Right atrium auricular region (tissue), 2 donors: ENCODE data around the gene CEBPE. TPM values are rescaled to one million over a fixed set of nuclear protein-coding genes. Genes with fewer than 3 reads are reported as not detected.

Experiments
- DNase-seq: peaks from one replicate; pipeline ENCODE4 v3.0.0-alpha.2; 2019; ENCODE audit warnings: low spot score
- H3K27ac ChIP-seq, 2 donors: fragments of 200-600 bp; sonication (generic); 1 replicate in 1 of 2; 2 replicates in 1 of 2; pipeline ENCODE4 v1.5.1; 2016 to 2019
- H3K27me3 ChIP-seq, 2 donors: fragments of 200-600 bp; sonication (generic); one replicate each; pipeline versions ENCODE4 v1.5.1 to v1.6.0; 2017 to 2019
- H3K36me3 ChIP-seq: fragments of 200-600 bp; sonication (generic); one replicate; pipeline ENCODE4 v1.5.1; 2016
- H3K4me1 ChIP-seq, 2 donors: fragments of 200-600 bp; sonication (generic); one replicate each; pipeline versions ENCODE4 v1.5.1 to v1.6.0; 2017 to 2019
- H3K4me3 ChIP-seq, 2 donors: fragments of 200-600 bp; sonication (generic); 1 replicate in 1 of 2; 2 replicates in 1 of 2; pipeline ENCODE4 v1.5.1; 2017 to 2019; ENCODE audit warnings: mild to moderate bottlenecking in 1 of 2, moderate library complexity in 1 of 2
- H3K9me3 ChIP-seq, 2 donors: fragments of 200-600 bp; sonication (generic); one replicate each; pipeline ENCODE4 v1.5.1; 2019
- CTCF ChIP-seq, 2 donors: fragments of 200-600 bp; sonication (generic); IDR thresholded peaks; one replicate each; pipeline ENCODE4 v1.5.1; 2019; ENCODE audit warnings: antibody characterized with exemption in 2 of 2
- total RNA-seq, 2 donors: library from RNA; depleted of rRNA; stranded (reverse); fragments of >200 nt; gene quantifications; one replicate each; pipeline ENCODE4 v1.1.0, GENCODE V29; 2016

The CEBPE gene
- total RNA-seq, 2 donors from 2014 or later = not detected

GRCh38 chr14:23154964-23155587 lies 36.0 kb upstream of the CEBPE start:
- DNase-seq = peak; percentile 91
- Histone ChIP-seq H3K27me3 (no peaks in the 10 kb centered on the region), H3K4me1 (peaks cover 0 to 46% of the 10 kb centered on the region in 2 donors), H3K27ac (peak overlapping the region; percentile 92 to 98), H3K4me3 (peak overlapping the region in 1 of 2 donors; percentile 13), H3K36me3 (peaks cover 2% of the 10 kb centered on the region), H3K9me3 (no peaks in the 10 kb centered on the region)
- no peak for TF ChIP-seq CTCF (IDR thresholded peaks at IDR 0.05)

GRCh38 chr14:23153851-23154796 lies 35.1 kb upstream of the CEBPE start:
- H3K4me3 ChIP-seq = peak overlapping the region; percentile 24 to 36
- H3K36me3 ChIP-seq = peaks cover 3% of the 10 kb centered on the region
- peak overlapping the region; percentile 92 to 98 for H3K27ac ChIP-seq
- H3K9me3 ChIP-seq = no peaks in the 10 kb centered on the region
- no peak for TF ChIP-seq CTCF (IDR thresholded peaks at IDR 0.05)
- DNase-seq = peak; percentile 96
- no peaks in the 10 kb centered on the region for H3K27me3 ChIP-seq
- peaks cover 0 to 40% of the 10 kb centered on the region in 2 donors for H3K4me1 ChIP-seq

- Histone ChIP-seq H3K36me3 (peaks cover 3% of the 10 kb centered on the region), H3K27me3 (no peaks in the 10 kb centered on the region), H3K4me3 (no peak overlapping the region), H3K4me1 (peaks cover 0 to 52% of the 10 kb centered on the region in 2 donors), H3K9me3 (no peaks in the 10 kb centered on the region), H3K27ac (no peak overlapping the region)
- DNase-seq = no peak
- TF ChIP-seq CTCF (IDR thresholded peaks at IDR 0.05) = no peak
Observed at GRCh38 chr14:23151342-23151741, 32.3 kb upstream of the CEBPE start.

GRCh38 chr14:23149745-23150144 lies 30.7 kb upstream of the CEBPE start:
- no peak for TF ChIP-seq CTCF (IDR thresholded peaks at IDR 0.05)
- H3K4me3 ChIP-seq = no peak overlapping the region
- peaks cover 0 to 51% of the 10 kb centered on the region in 2 donors for H3K4me1 ChIP-seq
- H3K27me3 ChIP-seq = no peaks in the 10 kb centered on the region
- H3K36me3 ChIP-seq = peaks cover 3% of the 10 kb centered on the region
- no peaks in the 10 kb centered on the region for H3K9me3 ChIP-seq
- no peak for DNase-seq
- no peak overlapping the region for H3K27ac ChIP-seq

GRCh38 chr14:23148591-23149249 lies 29.7 kb upstream of the CEBPE start:
- H3K27me3 ChIP-seq = no peaks in the 10 kb centered on the region
- H3K36me3 ChIP-seq = peaks cover 3% of the 10 kb centered on the region
- H3K4me1 ChIP-seq = peaks cover 0 to 40% of the 10 kb centered on the region in 2 donors
- H3K27ac ChIP-seq = no peak overlapping the region
- DNase-seq = no peak
- no peaks in the 10 kb centered on the region for H3K9me3 ChIP-seq
- TF ChIP-seq CTCF (IDR thresholded peaks at IDR 0.05) = no peak
- no peak overlapping the region for H3K4me3 ChIP-seq
